Effector memory CD4-positive, alpha-beta T cell (primary cell): ENCODE data around the gene TNFRSF25.
"Not testable (repeated sequence)": the region's sequence is repeated elsewhere in the genome, so short reads cannot be mapped to it uniquely, and the experiment has no call there.

Experiments used
- DNase-seq, 3 donors: peaks; one replicate each; pipeline ENCODE4 v3.0.0-alpha.2; 2020
- H3K27ac ChIP-seq: 2 replicates; pipeline ENCODE4 v1.7.0; 2013; ENCODE audit warnings: mild to moderate bottlenecking, low read length, moderate library complexity; ENCODE audit not compliant: insufficient read depth, poor library complexity, severe bottlenecking
- H3K27me3 ChIP-seq: replicated peaks from 2 replicates; pipeline ENCODE4 v1.7.0; 2013; ENCODE audit warnings: mild to moderate bottlenecking, low read length; ENCODE audit not compliant: insufficient read depth, control insufficient read depth, poor library complexity, severe bottlenecking
- H3K36me3 ChIP-seq: 2 replicates; pipeline ENCODE4 v1.7.0; 2013; ENCODE audit warnings: mild to moderate bottlenecking, low read length, moderate library complexity; ENCODE audit not compliant: control insufficient read depth, insufficient read depth
- H3K4me1 ChIP-seq: 2 replicates; pipeline ENCODE4 v1.7.0; 2013; ENCODE audit warnings: low read length, mild to moderate bottlenecking; ENCODE audit not compliant: control insufficient read depth, insufficient read depth, poor library complexity, severe bottlenecking
- H3K4me3 ChIP-seq: 2 replicates; pipeline ENCODE4 v1.7.0; 2013; ENCODE audit warnings: low read length, low read depth, mild to moderate bottlenecking; ENCODE audit not compliant: insufficient read depth, poor library complexity, severe bottlenecking
- H3K9me3 ChIP-seq: 2 replicates; pipeline ENCODE4 v1.7.0; 2013; ENCODE audit warnings: mild to moderate bottlenecking, low read length, moderate library complexity; ENCODE audit not compliant: control insufficient read depth

The TNFRSF25 gene

GRCh38 chr1:6495540-6496364, 29.8 kb upstream of the TNFRSF25 start:
- peaks cover 24% of the 10 kb centered on the region for H3K4me1 ChIP-seq

DNA sequence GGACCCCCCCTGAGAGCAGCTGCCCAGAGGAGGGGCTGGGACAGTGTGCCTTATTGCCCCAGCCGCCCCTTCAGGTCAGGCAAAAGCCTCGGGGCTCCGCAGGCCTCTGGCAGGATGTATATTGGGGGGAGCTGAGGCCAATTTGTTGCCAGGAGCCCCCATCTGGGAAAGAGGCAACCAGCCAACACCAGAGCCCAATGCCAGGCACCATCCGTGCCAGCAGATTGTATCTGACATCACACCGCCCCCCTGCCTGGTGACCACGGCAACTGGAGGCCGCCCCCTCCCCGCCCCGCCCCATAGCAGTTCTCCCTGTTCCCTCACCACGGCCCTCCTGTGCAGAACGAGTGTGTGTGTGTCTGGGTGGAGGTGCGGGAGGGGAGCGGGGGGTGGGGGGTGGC, 29.1 kb upstream of the TNFRSF25 start:
- Histone ChIP-seq H3K36me3 (no peaks in the 10 kb centered on the region), H3K4me3 (no peak overlapping the region), H3K27ac (no peak overlapping the region), H3K4me1 (peaks cover 30% of the 10 kb centered on the region), H3K27me3 (no peaks in the 10 kb centered on the region), H3K9me3 (no peaks in the 10 kb centered on the region)
- DNase-seq = no peak

More at GRCh38 chr1:6495540-6496364, 29.8 kb upstream of the TNFRSF25 start:
- no peaks in the 10 kb centered on the region for H3K36me3 ChIP-seq
- no peak overlapping the region for H3K4me3 ChIP-seq
- no peaks in the 10 kb centered on the region for H3K27me3 ChIP-seq
- DNase-seq = no peak
- H3K27ac ChIP-seq = no peak overlapping the region
- H3K9me3 ChIP-seq = no peaks in the 10 kb centered on the region

DNA sequence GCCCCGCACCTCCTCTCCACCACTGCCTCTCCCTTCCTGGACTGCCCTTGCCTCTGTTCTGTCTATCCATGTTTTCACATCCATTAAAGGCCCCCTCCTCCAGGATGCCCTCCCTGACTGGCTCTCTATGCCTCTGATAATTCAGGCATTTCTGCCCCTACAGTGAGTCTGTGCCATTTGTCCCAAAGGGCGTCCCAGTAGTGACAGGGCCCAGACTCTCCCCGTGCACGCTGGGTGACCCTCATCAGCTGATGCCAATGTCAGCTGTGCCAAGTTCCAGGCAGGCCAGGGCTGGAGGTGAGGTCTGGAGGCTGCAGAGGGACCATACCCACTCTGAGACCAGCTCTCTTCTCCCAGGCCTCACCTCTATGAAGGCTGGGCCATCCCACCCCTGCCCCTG, 28.7 kb upstream of the TNFRSF25 start:
- Histone ChIP-seq H3K4me3 (no peak overlapping the region), H3K9me3 (no peaks in the 10 kb centered on the region), H3K36me3 (no peaks in the 10 kb centered on the region), H3K27me3 (no peaks in the 10 kb centered on the region), H3K27ac (no peak overlapping the region), H3K4me1 (peaks cover 34% of the 10 kb centered on the region)
- DNase-seq = no peak

GRCh38 chr1:6493834-6494223, 27.9 kb upstream of the TNFRSF25 start:
- not testable (repeated sequence) for H3K4me3 ChIP-seq, DNase-seq, H3K27ac ChIP-seq, H3K27me3 ChIP-seq, H3K9me3 ChIP-seq, H3K36me3 ChIP-seq
- H3K4me1 ChIP-seq = peaks cover 35% of the 10 kb centered on the region

DNA sequence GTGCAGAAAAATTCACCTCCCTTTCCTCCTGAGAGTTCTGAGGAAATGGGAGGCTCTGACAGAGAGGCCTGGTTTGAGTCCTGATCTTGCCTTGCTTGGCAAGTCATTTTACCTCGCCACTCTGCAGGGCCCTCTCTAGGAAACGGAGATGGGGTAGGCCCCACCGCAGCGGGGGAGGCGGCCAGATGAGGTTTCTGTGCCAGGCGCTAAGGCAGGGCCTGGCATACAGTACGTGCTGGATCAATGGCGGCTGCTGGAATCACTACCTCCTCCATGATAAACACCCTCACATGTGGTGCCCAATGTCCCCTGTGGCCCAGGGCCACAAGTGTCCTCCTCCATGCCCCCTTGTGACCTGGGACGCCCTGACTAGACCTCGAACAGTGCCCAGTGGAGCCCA, 26.0 kb upstream of the TNFRSF25 start:
- DNase-seq = no peak
- H3K4me3 ChIP-seq = no peak overlapping the region
- H3K9me3 ChIP-seq = no peaks in the 10 kb centered on the region
- no peak overlapping the region for H3K27ac ChIP-seq
- no peaks in the 10 kb centered on the region for H3K27me3 ChIP-seq
- H3K4me1 ChIP-seq = peaks cover 25% of the 10 kb centered on the region
- no peaks in the 10 kb centered on the region for H3K36me3 ChIP-seq

DNA sequence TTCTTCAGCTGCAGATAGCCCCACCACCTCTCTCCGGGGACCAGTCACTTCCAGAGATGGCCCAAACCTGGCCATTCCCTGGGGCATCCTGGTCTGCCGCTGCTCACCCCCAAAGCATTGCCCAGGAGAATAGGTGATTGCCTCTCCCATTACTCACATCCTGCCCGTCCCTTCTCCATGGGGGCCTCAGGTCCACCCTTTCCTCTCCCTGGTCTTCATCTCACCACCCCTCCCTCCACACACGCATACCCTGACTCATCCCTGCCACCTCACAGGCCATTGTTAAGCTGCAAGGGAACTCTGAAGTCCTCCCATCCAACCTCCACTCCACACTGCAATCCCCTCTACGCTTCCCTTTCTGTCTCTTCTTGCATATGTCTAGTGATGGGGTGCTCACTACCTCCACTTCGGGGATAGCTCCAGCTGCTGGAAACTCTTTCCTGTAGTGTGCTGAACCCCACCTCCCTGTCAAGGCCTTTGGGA, 25.5 kb upstream of the TNFRSF25 start, which contains the start of gene PLEKHG5:
Gene PLEKHG5, minus strand, starts transcription at position 188 of the 483 bp plus-strand sequence. CDS start 14,096 bp downstream, outside the sequence.
- Histone ChIP-seq H3K36me3 (no peaks in the 10 kb centered on the region), H3K27me3 (peaks cover 1% of the 10 kb centered on the region), H3K9me3 (no peaks in the 10 kb centered on the region), H3K4me3 (peak within 1 kb of the TSS; percentile 83), H3K4me1 (peaks cover 22% of the 10 kb centered on the region), H3K27ac (peak within 1 kb of the TSS; percentile 65)
- DNase-seq = no peak

- Histone ChIP-seq H3K27me3 (peaks cover 6% of the 10 kb centered on the region), H3K27ac (peak overlapping the region; percentile 65), H3K36me3 (no peaks in the 10 kb centered on the region), H3K4me3 (peak overlapping the region; percentile 83), H3K4me1 (peaks cover 26% of the 10 kb centered on the region), H3K9me3 (no peaks in the 10 kb centered on the region)
- DNase-seq = no peak
These were observed 25.1 kb upstream of the TNFRSF25 start for GRCh38 chr1:6491081-6491449.

GRCh38 chr1:6490181-6491080, 24.5 kb upstream of the TNFRSF25 start:
- Histone ChIP-seq H3K27me3 (peaks cover 12% of the 10 kb centered on the region), H3K4me1 (peaks cover 33% of the 10 kb centered on the region), H3K36me3 (no peaks in the 10 kb centered on the region), H3K4me3 (peak overlapping the region; percentile 83), H3K27ac (peak overlapping the region; percentile 65), H3K9me3 (no peaks in the 10 kb centered on the region)
- DNase-seq = peak in 1 of 3 donors; percentile 20

DNA sequence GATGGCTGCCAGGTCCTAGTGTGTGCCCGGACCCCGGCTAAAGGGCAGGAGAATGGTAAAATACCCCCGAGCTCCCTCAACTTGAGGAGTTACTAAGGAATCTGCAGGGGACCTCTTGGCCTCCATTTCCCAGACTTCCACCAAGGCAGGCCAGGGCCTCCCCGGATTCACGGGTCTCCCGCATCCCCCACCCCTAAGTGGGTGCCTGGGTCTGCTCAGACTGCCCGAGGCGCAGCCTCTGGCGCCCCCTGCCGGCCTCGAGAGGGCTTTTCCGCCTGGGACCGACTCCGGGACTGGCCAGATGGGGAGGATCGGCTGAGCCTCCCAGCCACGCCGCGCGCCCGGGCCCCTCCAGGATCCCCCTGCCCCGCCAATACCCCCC, 23.8 kb upstream of the TNFRSF25 start:
- Histone ChIP-seq H3K27ac (peak overlapping the region; percentile 65), H3K4me1 (peaks cover 39% of the 10 kb centered on the region)

More for the DNA sequence above, 23.8 kb upstream of the TNFRSF25 start:
- H3K36me3 ChIP-seq = no peaks in the 10 kb centered on the region
- peak; percentile 55 to 66 (median 58) for DNase-seq
- H3K9me3 ChIP-seq = no peaks in the 10 kb centered on the region
- H3K27me3 ChIP-seq = peaks cover 17% of the 10 kb centered on the region
- peak overlapping the region; percentile 83 for H3K4me3 ChIP-seq
